WI38 (cell line): Measurements from ENCODE around the gene AKAP11.

Source experiments
- H3K4me3 ChIP-seq: 2 replicates; pipeline ENCODE4 v1.5.1; 2011; ENCODE audit warnings: low read depth, mild to moderate bottlenecking, control low read depth, low read length
- TF ChIP-seq, protein P1 (sequence below): IDR thresholded peaks from 2 replicates; pipeline ENCODE4 v1.5.1; 2012; ENCODE audit warnings: low read depth, mild to moderate bottlenecking, control low read depth, low read length

Gene AKAP11

GRCh38 chr13:42280537-42280936, 8.6 kb downstream of the AKAP11 start:
- TF ChIP-seq, protein P1, sequence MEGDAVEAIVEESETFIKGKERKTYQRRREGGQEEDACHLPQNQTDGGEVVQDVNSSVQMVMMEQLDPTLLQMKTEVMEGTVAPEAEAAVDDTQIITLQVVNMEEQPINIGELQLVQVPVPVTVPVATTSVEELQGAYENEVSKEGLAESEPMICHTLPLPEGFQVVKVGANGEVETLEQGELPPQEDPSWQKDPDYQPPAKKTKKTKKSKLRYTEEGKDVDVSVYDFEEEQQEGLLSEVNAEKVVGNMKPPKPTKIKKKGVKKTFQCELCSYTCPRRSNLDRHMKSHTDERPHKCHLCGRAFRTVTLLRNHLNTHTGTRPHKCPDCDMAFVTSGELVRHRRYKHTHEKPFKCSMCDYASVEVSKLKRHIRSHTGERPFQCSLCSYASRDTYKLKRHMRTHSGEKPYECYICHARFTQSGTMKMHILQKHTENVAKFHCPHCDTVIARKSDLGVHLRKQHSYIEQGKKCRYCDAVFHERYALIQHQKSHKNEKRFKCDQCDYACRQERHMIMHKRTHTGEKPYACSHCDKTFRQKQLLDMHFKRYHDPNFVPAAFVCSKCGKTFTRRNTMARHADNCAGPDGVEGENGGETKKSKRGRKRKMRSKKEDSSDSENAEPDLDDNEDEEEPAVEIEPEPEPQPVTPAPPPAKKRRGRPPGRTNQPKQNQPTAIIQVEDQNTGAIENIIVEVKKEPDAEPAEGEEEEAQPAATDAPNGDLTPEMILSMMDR: no peak
- no peak overlapping the region for H3K4me3 ChIP-seq

- H3K4me3 ChIP-seq: no peak overlapping the region
- TF ChIP-seq, protein P1: no peak
Measured at GRCh38 chr13:42283574-42283973, 11.6 kb downstream of the AKAP11 start.

GRCh38 chr13:42284068-42284467, 12.1 kb downstream of the AKAP11 start:
- H3K4me3 ChIP-seq: no peak overlapping the region
- TF ChIP-seq, protein P1: no peak

DNA sequence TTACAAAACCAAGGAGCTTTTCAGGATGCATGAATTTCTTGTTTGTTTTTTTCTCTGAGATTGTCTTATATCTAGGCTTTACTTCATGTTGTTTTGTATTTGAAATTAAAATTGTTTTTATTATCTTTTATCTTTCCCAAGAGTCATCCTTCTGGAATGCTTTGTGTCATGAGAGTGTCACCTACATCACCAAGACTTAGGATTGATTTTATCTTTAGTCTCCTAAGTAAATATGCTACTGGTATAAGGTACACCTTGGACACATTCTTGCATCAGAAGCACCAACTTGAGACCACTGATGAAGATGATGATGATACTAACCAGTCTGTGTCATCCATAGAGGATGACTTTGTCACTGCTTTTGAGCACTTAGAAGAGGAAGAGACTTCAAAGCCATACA, 26.4 kb downstream of the AKAP11 start:
- H3K4me3 ChIP-seq: no peak overlapping the region
- TF ChIP-seq, protein P1: no peak

DNA sequence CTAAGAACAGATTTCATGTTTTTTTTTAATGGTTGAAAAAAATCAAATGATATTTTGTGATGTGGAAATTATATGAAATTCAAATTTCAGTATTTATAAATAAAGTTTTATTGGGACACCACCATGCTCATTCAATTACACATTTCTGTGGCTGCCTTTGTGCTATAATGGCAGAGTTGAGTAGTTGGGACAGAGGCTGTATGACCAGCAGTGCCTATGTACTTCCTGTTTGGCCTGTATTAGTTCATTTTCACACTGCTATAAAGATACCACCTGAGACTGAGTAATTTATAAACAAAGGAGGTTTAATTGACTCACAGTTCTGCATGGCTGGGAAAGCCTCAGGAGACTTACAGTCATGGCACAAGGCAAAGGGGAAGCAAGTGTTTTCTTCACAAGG, 33.6 kb downstream of the AKAP11 start:
- TF ChIP-seq, protein P1: no peak
- H3K4me3 ChIP-seq: no peak overlapping the region

- no peak overlapping the region for H3K4me3 ChIP-seq
- TF ChIP-seq, protein P1: no peak
Measured at GRCh38 chr13:42307461-42307860, 35.5 kb downstream of the AKAP11 start.

DNA sequence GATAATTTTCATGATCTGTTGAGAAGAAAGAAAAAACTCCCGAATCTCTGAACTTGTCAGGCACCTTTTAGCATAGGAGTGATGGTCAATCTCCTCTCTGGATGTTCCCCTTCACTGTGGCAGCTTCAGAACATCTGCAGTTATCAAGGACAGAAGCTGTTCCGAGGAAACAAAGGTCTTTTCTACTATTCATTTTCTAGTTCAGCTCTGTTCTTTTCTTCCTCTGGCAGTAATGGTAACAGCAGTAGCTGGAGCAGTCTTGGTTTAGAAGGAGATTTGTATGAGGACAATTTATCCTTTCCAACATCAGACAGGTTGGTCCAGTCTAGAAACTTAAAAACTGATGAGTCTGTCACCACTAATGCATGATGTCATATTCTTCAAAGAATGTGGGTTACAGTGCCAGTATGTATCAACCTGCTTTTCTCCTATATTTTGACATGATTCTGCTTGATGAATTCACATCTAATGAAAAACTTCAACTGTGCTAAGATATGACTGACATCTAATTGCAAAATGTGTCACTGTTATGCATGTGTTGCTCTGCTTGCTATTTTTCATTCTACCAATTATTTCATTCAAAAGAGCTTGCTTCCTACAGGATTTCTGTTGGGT, 41.0 kb downstream of the AKAP11 start:
- H3K4me3 ChIP-seq: no peak overlapping the region
- TF ChIP-seq, protein P1: no peak
